Measurements from ENCODE around the gene CHMP1B.
A peak's percentile ranks its signal among the peaks of the same experiment; 100 is the strongest.
"Not testable (repeated sequence)": the region's sequence is repeated elsewhere in the genome, so short reads cannot be mapped to it uniquely, and the experiment has no call there.

CHMP1B gene

DNA sequence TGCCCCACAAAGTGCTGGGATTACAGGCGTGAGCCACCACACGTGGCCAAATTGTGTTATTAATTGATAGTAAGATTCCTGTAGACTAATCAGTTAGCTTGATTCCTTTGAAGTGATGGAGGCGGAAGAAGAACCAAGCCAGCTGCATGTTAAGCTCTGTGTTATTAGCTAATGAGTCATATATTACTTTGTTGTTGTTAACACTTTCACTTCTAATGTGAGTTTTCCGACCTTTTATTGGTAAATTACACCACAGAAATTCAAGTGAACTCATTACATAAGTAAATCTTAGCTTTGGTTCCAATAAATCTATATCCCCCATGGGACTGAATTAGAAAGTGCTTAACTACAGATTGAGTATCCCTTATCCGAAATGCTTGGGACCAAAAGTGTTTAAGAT is 20.3 kb downstream of the CHMP1B start:
- no peak for DNase-seq (ENCODE audit: low spot score)

DNA sequence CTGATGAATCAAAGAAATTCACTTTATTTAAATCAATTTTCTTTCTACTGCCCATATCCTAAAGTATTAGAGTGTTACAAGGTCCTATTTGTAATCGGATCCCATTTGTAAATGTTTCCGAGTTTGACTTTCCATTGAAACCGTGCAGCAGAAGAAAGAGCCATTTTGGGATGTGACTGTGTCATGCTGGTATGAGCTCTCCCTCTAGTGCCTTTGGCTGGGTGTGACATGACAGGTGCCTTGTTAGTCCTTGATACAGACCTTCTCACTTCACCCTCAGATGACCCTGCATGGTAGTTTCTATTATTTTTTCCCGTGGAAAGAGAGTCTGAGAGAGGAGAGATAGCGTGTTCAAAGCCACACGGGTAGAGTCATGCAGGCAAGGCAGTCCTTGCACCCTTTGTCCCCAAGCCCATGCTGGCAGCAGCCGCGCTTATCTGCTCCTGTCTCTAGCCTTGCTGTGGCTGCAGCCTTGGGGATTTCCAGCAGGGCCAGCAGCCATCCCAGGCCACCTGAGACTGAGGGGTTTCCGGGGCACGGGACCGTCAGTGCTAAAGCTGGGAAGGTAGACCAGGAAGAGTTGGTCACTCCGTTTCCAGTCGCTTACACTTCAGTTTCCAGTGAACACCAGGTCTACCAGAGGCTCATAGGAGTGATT is 21.4 kb downstream of the CHMP1B start:
- peak; percentile 63 for DNase-seq (ENCODE audit: low spot score)

DNA sequence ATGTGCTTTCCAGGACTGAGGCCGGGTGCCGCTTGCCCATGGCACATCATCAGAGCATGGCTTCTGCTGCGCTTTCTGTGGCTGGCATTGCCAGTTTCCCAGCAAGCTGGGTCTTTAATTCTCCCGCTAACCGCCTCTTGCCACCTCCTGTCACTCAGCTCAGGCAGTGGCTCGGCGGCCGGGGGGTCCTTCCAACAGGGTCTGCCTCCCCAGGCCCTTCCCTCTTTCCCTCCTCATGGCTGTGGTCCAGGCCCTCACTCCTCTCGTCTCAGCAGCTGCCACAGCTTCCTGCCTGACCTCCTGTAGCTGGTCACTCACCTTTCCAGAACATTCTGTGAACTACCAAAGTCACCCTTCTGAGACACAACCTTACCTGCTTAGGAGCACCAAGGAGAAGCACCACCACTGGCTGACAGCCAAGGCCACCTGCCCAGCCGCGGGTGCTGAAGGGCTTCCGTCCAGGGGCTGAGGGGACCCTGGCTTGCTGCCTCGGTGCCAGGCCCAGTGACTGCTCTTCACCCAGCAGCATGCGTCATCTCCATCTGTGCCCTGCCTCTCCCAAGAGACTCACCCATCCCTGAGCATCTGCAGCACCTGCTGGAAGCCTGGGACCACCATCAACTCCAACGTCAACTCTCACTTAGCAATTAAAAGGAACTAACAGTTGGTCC is 22.6 kb downstream of the CHMP1B start:
- no peak for DNase-seq (ENCODE audit: low spot score)

DNA sequence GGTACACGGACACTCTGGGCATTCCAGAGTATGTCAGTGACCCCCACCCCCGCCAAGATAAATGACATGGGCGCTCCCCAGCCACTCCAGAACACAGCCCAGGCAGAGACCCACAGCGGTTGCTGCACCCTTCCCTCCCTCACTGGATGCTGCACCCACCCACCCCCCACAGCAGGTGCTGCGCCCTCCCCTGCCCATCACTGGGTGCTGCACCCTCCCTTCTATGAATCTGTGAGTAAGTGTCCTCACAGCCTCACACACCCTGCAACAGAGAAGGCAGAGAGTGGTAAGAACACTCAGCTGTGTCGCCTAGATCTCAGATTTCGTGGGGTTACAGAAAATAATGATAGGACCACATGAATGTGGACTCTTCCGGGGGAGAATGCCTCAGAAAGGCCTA is 23.5 kb downstream of the CHMP1B start:
- no peak for DNase-seq (ENCODE audit: low spot score)

DNA sequence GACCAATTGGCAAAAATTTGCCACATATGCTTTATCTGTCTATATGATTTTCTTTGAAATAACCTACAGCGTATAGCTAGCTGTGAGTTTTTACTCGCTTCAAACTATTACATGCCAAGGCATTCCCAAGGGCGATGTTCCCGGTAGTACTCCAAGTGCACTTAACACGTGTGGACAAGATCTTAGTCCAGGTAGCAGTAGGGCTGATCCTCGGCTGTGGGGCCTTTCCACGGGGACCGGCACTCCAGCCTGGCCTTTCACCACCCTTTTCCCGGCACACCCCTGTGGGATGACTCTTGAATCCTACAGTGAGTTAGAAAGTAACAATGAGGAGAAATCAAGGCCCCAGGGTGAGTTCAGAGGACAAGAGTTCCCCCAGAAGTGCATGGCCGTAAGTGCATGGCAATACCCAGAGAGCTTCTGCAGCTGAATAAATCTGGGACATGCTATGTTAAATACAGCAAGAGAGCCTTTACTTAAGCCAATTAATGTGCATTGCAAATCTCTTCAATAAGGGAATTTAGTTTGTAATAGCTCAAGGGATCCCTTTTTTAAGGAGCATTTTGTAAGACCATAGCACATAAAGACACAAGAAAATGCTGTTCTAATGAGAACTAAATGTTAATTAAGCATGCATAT is 26.4 kb downstream of the CHMP1B start:
- DNase-seq (ENCODE audit: low spot score), result no peak

DNA sequence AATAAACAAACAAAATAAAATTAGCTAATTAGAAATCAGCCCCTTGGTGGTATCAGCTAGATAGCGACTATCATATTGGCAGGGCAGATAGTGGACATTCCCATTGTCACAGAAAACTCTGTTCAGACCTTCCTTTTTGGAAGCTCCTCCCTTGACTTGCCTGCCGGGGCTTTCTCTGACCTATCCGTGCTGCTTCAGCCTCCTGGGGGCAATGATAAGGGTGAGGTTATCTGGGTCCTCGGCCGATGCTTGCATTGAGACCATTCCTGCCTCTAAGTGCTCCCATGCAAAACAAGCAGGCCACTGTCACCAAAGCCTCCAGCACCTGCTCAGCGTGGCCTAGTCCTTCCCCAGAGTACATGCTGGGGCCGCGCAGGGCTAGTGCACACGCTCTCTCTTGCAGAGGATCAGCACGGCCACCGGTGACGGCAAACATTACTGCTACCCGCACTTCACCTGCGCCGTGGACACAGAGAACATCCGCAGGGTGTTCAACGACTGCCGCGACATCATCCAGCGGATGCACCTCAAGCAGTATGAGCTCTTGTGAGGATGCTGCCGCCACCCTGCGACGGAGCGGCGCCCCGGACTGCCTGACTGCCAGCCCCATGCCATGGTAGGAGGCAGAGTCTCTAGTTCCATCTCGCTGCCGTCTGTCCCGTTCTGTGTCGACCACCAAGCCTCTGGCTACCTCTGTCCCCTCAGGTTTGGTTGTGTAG is 29.5 kb downstream of the CHMP1B start:
- DNase-seq (ENCODE audit: low spot score), result no peak

DNA sequence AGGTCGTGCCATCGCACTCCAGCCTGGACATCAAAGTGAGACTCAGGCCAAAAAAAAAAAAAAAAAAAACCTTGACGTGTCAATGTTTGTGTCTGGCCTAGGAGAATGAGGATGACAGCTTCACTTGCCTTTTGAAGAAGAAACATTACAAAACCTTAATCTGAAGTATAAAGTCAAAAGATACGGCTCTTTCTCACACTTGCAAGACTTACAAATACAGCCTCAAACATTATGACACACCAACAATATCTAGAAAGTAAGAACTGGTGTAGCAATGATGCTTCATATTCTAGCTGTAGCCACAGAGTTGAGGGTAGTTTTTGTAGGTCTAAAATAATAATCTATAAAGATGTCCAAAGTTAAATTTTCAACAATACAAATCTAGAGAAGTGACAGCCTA is 31.4 kb downstream of the CHMP1B start:
- DNase-seq (ENCODE audit: low spot score), result no peak

DNA sequence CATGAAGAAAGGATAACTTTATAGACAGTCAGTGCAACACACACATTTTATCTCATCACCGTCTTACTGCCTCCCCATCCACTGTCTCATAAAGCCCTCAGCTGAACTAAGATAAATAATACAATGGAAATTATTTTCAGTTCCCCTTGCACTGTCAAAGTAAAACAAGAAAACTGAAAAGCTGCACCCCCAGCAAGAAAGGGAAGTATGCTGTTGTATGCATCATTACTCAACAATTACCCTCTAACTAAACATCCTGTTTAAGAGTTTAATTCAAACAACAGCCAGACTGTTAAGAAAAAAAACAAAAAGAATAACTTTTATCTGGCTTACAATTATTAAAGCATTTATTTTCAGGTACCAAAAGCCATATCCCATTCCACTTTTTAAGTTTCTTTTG is 31.9 kb downstream of the CHMP1B start:
- no peak for DNase-seq (ENCODE audit: low spot score)

DNA sequence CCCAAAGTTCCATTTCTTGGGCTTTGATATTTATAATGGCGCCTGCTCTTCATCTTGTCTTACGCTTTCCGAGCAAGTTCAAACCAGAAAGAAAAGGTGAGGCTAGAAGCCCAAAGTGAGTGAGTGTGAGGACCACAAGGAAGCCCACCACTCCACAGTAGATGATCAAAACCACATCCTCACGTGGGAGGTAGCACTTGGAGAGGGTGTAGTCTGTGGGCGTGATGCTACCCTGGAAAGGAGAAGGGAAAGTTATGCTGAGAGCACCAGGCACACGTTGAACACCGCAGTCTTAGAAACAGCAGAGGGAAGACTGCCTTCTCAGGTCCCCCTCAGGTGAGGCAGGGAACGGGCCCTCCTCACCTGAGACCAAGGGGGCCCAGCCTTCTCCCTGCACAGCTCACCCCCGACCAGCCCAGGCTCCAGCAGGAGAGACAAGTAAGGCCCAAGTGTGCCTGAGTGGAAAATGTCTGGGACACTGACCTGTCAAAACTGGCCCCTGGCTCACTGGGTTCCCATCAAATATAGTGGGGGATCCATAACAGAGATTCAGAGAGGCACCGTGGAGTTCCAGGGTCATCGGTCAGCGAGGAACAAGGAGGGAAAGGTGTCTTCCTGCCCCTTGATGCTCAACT is 33.3 kb downstream of the CHMP1B start:
- DNase-seq (ENCODE audit: low spot score), result no peak

DNA sequence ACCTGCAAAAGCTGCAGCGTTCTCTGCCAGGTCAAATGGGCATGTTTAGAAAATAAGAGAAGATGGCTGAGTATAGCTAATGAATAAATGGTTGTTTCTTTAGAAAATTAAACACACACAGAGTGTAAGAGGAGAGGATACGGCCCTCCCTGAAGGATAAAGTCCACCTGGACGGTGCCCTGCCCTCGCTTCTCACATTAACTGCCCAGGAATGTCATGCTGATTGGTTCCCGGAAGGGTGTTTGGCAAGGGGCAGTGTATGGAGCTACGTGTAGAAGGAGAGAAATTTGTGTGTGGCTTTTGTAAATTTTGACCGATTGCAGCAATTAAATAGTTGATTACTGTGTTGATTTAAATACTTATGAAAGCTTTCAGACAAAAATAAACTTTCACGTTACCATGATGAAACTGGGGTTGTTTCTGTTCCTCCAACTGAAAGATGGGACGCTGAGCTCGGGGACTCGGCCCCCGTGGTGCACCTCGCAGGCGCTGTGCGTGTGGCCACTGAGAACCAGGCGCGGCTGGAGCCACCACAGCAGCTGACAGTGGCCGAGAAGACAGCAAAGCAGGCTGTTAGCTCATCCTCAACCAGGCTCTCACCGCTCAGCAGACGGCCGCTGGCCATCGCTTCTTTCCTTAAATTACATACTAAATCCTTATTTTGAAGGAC is 34.2 kb downstream of the CHMP1B start:
- no peak for DNase-seq (ENCODE audit: low spot score)

DNA sequence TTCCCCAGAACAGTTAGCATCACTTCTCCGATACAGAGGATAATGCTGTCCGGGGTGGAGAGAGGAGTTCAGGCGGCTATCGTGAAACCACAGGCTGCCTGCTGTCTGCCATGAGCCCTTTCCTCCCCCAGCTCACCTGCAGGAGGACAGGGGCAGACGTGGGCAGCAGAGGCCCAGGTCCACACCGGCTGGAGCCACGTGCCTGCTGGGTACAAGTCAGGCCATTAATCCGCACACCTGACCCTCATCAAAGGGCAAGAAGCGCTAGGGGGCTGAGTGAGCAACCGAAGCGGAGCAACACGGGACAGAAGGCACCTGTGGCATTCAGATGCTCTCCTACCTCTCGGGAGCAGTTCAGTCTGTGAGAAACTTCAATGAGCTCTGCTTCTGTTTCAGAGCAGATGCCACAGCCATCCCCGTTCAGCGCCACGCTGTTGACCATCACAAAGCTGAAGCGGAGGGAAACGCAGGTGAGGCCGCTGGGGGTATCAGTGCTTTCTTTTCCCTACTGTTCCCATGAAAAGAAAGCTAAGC is 35.4 kb downstream of the CHMP1B start:
- DNase-seq (ENCODE audit: low spot score), result no peak

DNA sequence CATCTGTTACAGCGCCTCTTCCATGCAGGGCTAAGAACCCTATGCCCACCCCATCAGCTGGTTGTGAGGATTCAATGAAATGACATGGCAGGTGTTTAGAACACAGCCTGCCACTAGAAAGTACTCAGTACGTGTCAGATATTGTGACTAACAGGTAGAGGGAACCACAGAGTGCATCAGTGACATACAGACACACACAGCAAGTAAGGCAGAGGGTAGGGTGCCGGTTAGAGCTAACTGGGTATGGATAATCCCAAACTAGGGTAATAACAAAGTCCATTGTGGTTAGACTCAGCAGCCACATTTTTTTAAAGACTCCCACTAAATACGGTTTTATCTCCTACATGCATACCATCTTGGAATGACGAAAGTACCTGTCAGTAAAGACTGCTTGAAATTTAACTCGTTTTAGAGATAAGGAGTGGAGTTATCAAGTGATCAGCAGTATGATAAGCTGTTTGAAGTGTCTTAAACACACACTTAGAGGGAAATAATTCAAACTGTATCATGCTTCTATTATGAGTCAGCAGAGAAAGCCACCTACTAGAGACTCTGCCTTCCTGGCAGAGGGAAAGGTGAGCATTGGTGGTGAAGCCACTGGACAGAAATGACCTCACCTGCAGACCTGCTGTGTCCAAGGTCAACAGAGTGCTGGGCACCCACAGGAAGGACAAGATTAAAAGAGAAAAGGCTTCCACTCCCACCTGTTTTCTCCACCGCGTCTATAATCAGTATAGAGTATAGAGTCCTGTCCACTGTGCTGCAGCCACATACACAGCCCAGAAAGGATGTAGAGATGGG is 36.3 kb downstream of the CHMP1B start:
- DNase-seq (ENCODE audit: low spot score), result no peak

DNA sequence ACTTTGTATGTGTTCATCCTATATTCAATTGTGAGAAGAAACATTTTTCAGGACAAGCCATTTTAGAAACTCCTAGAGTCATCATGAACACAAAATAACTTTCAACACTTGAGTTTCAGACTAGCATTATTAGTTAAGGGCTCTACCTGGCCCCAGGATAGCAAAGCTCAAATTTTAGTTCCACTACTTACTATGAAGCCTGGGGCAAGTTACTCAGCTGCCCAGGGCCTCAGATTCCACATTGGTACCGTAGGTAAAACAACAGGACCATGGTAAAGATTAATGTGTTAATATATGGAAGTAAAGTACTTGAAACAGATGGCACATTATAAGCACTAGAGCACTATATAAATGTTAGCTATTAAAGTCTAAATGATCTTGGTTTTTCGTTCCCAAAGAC is 37.5 kb downstream of the CHMP1B start:
- no peak for DNase-seq (ENCODE audit: low spot score)

DNA sequence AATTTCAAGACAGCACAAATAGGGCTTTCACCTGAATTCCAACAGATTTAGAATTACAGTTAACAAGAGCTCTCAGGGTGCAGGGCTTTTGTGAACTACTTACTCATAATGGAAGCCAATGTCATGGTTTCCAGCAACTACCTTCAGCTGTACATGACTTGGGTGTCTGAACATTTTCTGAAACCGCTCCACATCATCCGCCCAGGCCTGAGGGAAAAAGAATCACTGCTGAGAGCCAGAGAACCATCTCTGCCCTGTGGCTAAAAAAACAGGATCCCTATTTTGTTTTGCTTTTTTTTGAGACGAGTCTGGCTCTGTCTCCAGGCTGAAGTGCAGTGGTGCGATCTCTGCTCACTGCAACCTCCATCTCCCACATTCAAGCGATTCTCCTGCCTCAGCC is 38.1 kb downstream of the CHMP1B start:
- no peak for DNase-seq (ENCODE audit: low spot score)

DNA sequence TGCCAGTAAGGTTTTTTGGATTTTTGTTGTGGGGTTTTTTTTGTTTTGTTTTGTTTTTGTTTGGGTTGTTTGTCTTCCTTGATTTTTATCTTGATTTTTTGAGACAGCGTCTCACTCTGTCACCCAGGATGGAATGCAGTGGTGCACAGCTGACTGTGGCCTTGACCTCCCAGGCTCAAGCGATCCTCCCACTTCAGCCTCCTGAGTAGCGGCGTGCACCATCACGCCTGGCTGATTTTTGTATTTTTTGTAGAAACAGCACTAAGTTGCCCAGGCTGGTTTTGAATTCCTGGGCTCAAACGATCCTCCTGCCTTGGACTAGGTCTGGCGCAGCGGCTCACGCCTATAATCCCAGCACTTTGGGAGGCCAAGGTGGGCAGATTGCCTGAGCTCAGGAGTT is 40.5 kb downstream of the CHMP1B start:
- DNase-seq (ENCODE audit: low spot score), result no peak

DNA sequence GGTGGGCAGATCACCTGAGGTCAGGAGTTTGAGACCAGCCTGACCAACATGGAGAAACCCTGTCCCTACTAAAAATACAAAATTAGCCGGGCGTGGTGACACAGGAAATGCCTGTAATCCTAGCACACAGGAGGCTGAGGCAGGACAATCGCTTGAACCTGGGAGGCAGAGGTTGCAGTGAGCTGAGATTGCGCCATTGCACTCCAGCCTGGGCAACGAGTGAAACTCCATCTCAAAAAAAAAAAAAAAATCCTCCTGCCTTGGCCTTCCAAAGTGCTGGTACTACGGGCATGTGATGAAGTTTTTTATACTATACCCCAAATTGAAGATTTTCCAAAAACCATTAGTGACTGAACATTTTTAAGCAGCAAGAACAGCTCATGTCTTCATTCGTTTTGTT is 41.2 kb downstream of the CHMP1B start:
- DNase-seq (ENCODE audit: low spot score), result not testable (repeated sequence)

DNA sequence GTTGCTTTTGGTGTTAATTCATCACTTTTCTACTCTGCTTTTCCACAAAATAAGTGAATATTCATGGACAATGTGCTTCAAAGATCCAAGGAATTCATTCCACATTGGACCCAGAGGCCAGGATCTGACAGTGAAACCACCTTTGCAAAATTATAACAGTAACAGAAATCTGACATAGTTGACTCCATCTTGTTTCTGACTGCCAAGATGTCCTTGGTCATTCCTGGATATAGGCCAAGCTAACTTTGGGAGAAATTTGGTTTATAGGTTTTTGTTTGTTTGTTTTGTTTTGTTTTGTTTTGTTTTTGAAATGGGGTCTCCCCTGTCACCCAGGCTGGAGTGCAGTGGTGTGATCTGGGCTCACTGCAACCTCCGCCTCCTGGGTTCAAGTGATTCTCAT is 46.6 kb downstream of the CHMP1B start:
- no peak for DNase-seq (ENCODE audit: low spot score)

DNA sequence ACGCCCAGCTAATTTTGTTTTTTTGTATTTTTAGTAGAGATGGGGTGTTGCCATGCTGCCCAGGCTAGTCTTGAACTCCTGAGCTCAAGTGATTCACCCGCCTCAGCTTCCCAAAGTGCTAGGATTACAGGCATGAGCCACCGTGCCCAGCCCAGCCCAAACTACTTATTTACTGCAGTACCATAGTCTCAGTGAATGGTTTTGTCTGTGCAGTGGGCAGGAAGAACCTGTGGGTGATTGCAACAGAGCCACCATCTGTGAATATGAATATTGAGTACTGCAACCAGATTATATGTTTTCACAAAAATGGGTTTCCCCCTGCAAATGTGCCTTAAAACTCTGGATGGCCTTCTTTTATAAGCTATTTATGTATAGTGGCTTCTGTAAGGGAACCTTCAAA is 47.9 kb downstream of the CHMP1B start:
- no peak for DNase-seq (ENCODE audit: low spot score)

DNA sequence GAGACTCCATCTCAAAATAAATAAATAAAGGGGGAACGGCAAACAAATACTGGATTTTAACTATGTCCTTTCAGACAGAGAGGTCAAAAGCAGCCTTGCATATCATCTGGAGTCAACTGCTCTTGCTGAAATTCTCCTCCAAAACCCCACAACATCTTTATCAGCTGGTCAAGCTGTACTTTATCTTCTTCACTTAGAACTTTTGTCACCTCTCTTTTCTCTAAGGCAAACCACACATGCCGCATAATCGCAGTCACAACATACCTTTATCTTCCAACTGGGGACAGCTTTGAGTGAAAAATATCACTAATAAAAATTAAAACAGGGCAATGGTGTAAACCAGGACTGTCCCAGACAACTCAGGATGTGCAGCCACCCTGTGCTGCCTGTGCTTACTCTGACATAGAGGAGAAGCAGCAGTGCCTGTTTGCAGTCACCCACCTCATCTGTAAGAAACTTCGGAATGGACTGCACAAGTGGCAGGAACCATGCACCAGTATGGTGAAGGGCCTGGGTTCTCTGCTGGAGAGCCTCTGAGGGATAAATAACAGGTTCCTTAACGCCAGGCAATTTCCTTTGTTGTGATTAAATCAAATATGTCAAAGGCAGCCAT is 50.7 kb downstream of the CHMP1B start:
- no peak for DNase-seq (ENCODE audit: low spot score)

DNA sequence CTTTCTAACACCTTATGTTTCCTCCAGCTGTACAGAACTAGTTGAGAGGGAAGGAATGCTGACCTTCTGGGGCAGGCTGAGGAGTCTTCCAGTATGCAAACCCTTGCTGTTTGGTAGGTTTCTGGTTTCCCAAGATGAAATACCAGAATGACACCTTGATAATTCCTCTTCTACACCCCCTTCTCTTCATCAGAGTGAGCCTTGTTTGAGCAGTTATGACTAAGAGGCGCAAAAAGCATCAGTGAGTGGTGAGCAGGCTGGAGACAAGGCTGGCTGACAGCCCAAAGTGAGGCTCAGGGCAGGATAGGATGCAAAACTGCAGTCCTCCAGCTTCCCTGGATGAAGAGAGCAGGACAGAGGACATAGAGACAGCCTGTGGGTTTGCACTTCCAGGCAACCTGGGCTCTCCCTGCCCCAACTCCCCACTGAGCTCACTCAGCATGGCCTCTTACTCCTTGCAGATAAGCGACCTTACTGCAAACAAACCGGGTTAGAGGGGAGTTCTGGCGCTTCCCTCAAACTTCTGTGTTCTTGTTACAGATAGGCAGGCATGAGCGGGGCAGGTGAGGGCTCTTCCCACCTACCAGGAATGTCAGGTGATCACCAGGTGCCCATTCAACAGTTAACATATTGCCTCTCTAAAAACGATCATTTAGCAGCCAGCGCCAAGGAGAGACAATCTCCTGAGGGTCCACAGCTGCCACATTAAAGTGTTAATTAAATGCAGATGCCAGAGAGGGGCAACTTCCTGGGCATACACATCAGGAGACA is 51.5 kb downstream of the CHMP1B start:
- no peak for DNase-seq (ENCODE audit: low spot score)

Measured in D341Med (cell line).